Ovary (tissue), 9 donors: ENCODE data around the gene PSRC1. TPM values are rescaled to one million over a fixed set of nuclear protein-coding genes. Genes with fewer than 3 reads are reported as not detected.

Source experiments
- DNase-seq, 5 donors: peaks; one replicate each; pipeline ENCODE4 v3.0.0-alpha.2; 2019 to 2020
- H3K27ac ChIP-seq, 2 donors: fragments of 200-600 bp; one replicate each; pipeline versions ENCODE4 v1.5.1 to v1.8.0; 2019 to 2022
- H3K27me3 ChIP-seq: fragments of 200-600 bp; one replicate; pipeline ENCODE4 v1.8.0; 2022
- H3K36me3 ChIP-seq: fragments of 200-600 bp; sonication (generic); one replicate; pipeline ENCODE4 v1.5.1; 2019
- H3K4me1 ChIP-seq: one replicate; pipeline ENCODE4 v1.8.1; 2013; ENCODE audit warnings: mild to moderate bottlenecking, moderate library complexity; ENCODE audit not compliant: insufficient read depth
- H3K4me3 ChIP-seq: fragments of 200-600 bp; sonication (generic); one replicate; pipeline ENCODE4 v1.5.1; 2017
- H3K9me3 ChIP-seq, 2 donors: fragments of 200-600 bp in 1 of 2; sonication (generic) in 1 of 2; one replicate each; pipeline versions ENCODE4 v1.5.1 to v1.8.1; 2013 to 2019; ENCODE audit warnings: mild to moderate bottlenecking in 1 of 2, moderate library complexity in 1 of 2
- CTCF ChIP-seq, 3 donors: fragments of 450-650 bp in 2 of 3; fragments of 200-600 bp in 1 of 3; IDR thresholded peaks; one replicate each; pipeline versions ENCODE4 v1.5.1 to v1.8.0; 2016 to 2022; ENCODE audit warnings: antibody characterized with exemption in 3 of 3, mild to moderate bottlenecking in 1 of 3
- EP300 ChIP-seq: sonication (generic); formaldehyde crosslinking; IDR thresholded peaks from one replicate; pipeline ENCODE4 v1.6.1; 2017; ENCODE audit warnings: antibody characterized with exemption
- POLR2A ChIP-seq: fragments of 450-650 bp; IDR thresholded peaks from one replicate; pipeline ENCODE4 v1.6.1; 2017; ENCODE audit warnings: antibody characterized with exemption, mild to moderate bottlenecking, moderate library complexity
- WGBS, 3 donors: extraction: QIAGEN DNeasy Blood & Tissue Kit in 1 of 3; methylation state at CpG; one replicate each; pipeline versions ENCODE4 v1.1.5 to v1.1.7; 2013 to 2017; 5-methylcytosine and 5-hydroxymethylcytosine counted together
- intact Hi-C, 4 donors: fragments of 100-400 bp; cut with DNase I; formaldehyde crosslinking; loops; one replicate each; pipeline versions ENCODE4 v1.11.0 to v1.15.1; 2022 to 2023
- polyA plus RNA-seq, 2 donors: library from polyadenylated mRNA; stranded (reverse); fragments of 200-250 nt in 1 of 2; fragments of 350-450 nt in 1 of 2; fragmentation: Illumina TruSeq in 1 of 2; extraction: RNeasy Lipid Tissue Mini Kit (QIAGEN cat#74804) in 1 of 2; gene quantifications; one replicate each; pipeline ENCODE4 v1.2.3, GENCODE V29; 2013 to 2014
- total RNA-seq, 7 donors: library from RNA; depleted of rRNA in 2 of 7; stranded (reverse); fragments of >200 nt in 2 of 7; fragmentation: NEBNext Ultra II Directional in 3 of 7; extraction: Animal tissue kit (Norgen Biotek cat#: 25700) in 3 of 7; gene quantifications; one replicate each; pipeline versions ENCODE4 v1.1.0 to v1.2.4, GENCODE V29; 2016 to 2023
- donor health status: DM: no; HTN: no; CAD: no; lungs with moderate emphysema.
- donor health status: DM: no; HTN: no; CAD: no.
- donor health status: Bipolar disorder and iron deficiency.
- donor health status: DM: yes; HTN: yes; CAD: no.
- donor health status: DM: no; HTN: no; CAD: no.
- donor health status: DM: yes; HTN: yes; CAD: no.

The PSRC1 gene
- total and polyA plus RNA-seq, 9 donors = 1.0 to 8.1 (median 5.3) TPM

DNA sequence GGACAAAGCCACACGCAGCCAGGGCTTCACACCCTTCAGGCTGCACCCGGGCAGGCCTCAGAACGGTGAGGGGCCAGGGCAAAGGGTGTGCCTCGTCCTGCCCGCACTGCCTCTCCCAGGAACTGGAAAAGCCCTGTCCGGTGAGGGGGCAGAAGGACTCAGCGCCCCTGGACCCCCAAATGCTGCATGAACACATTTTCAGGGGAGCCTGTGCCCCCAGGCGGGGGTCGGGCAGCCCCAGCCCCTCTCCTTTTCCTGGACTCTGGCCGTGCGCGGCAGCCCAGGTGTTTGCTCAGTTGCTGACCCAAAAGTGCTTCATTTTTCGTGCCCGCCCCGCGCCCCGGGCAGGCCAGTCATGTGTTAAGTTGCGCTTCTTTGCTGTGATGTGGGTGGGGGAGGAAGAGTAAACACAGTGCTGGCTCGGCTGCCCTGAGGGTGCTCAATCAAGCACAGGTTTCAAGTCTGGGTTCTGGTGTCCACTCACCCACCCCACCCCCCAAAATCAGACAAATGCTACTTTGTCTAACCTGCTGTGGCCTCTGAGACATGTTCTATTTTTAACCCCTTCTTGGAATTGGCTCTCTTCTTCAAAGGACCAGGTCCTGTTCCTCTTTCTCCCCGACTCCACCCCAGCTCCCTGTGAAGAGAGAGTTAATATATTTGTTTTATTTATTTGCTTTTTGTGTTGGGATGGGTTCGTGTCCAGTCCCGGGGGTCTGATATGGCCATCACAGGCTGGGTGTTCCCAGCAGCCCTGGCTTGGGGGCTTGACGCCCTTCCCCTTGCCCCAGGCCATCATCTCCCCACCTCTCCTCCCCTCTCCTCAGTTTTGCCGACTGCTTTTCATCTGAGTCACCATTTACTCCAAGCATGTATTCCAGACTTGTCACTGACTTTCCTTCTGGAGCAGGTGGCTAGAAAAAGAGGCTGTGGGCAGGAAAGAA, 8.1 kb downstream of the PSRC1 start:
- H3K4me1 ChIP-seq = no peaks in the 10 kb centered on the region
- H3K27me3 ChIP-seq = no peaks in the 10 kb centered on the region
- no peaks in the 10 kb centered on the region for H3K36me3 ChIP-seq
- H3K27ac ChIP-seq = no peak overlapping the region
- intact Hi-C loops = loop anchor here in 1 of 4 donors (5.0 kb wide), 1 partner anchor 122 kb away; the partner anchor contains the start of gene SORT1
- peak in 2 of 5 donors; percentile 68 for DNase-seq
- no peak for TF ChIP-seq EP300
- no peak for TF ChIP-seq POLR2A
- TF ChIP-seq CTCF (IDR thresholded peaks at IDR 0.05) = no peak
- 28 to 66% (median 39%) methylated on average over 23 to 24 of the region's 24 CpGs for WGBS, 3 donors
- no peak overlapping the region for H3K4me3 ChIP-seq
- no peaks in the 10 kb centered on the region for H3K9me3 ChIP-seq

- H3K27ac ChIP-seq = no peak overlapping the region
- H3K36me3 ChIP-seq = no peaks in the 10 kb centered on the region
- peak in 1 of 5 donors; percentile 35 for DNase-seq
- H3K4me1 ChIP-seq = no peaks in the 10 kb centered on the region
- no peaks in the 10 kb centered on the region for H3K9me3 ChIP-seq
- no peak overlapping the region for H3K4me3 ChIP-seq
- no peaks in the 10 kb centered on the region for H3K27me3 ChIP-seq
- intact Hi-C loops = loop anchor here in 1 of 4 donors (5.0 kb wide), 1 partner anchor 124 kb away; the partner anchor contains the start of gene SORT1
- 88 to 93% (median 90%) methylated on average over 21 to 30 of the region's 30 CpGs for WGBS, 3 donors
- no peak for TF ChIP-seq POLR2A
- TF ChIP-seq EP300 = no peak
- TF ChIP-seq CTCF (IDR thresholded peaks at IDR 0.05) = no peak
These were observed 9.2 kb downstream of the PSRC1 start for GRCh38 chr1:109273570-109274288.

- intact Hi-C loops = loop anchor here in 1 of 4 donors (5.0 kb wide), 1 partner anchor 124 kb away; the partner anchor contains the start of gene SORT1
- no peaks in the 10 kb centered on the region for H3K36me3 ChIP-seq
- no peaks in the 10 kb centered on the region for H3K27me3 ChIP-seq
- H3K9me3 ChIP-seq = no peaks in the 10 kb centered on the region
- TF ChIP-seq POLR2A = no peak
- TF ChIP-seq EP300 = no peak
- no peak for TF ChIP-seq CTCF (IDR thresholded peaks at IDR 0.05)
- DNase-seq = no peak
- H3K4me1 ChIP-seq = no peaks in the 10 kb centered on the region
- no peak overlapping the region for H3K27ac ChIP-seq
- WGBS, 3 donors = 87 to 92% (median 89%) methylated on average over 13 to 16 of the region's 16 CpGs
- no peak overlapping the region for H3K4me3 ChIP-seq
These were observed 10.0 kb downstream of the PSRC1 start for GRCh38 chr1:109272831-109273547.
